HCT116 (cell line): ENCODE data around the gene FRMD4A. TPM values are rescaled to one million over a fixed set of nuclear protein-coding genes. Genes with fewer than 3 reads are reported as not detected.

Source experiments
- ATAC-seq: fragments of 200-7000 bp; cut with Tn5 transposase; 2 replicates; pipeline ENCODE4 v1.9.1; 2020; ENCODE audit warnings: mild to moderate bottlenecking, moderate library complexity
- BruUV-seq: library from RNA; stranded (reverse); fragments of 400-500 nt; replicated peaks from 2 replicates; lab custom pipeline; 2021; lab: Mats Ljungman, UMichigan
- CTCF ChIA-PET: fragments of 300-600 bp; sonication (Branson Sonifier 250); formaldehyde crosslinking; loops from one replicate; lab custom pipeline; 2021; ENCODE audit warnings: antibody characterized with exemption; lab: Charles Lee
- POLR2A ChIA-PET: fragments of 300-600, 350-600 bp; sonication (Branson Sonifier 250); formaldehyde crosslinking; loops from one replicate; lab custom pipeline; 2021; ENCODE audit warnings: antibody characterized with exemption; lab: Charles Lee
- RAD21 ChIA-PET, 2 experiments: fragments of 300-600 bp; sonication (Branson Sonifier 250); formaldehyde crosslinking; loops; one replicate each; lab custom pipeline; 2023; ENCODE audit warnings: low total read pairs in 2 of 2; ENCODE audit not compliant: uncharacterized antibody in 2 of 2, unreplicated experiment in 2 of 2, low non-redundant PET in 1 of 2; lab: Charles Lee
- DNase-seq: peaks from one replicate; pipeline ENCODE4 v3.0.0-alpha.2; 2010; ENCODE audit warnings: low read depth, low spot score
- H2AFZ ChIP-seq: fragments of 200-600 bp; shearing (Covaris generic), sonication (generic); 2 replicates; pipeline ENCODE4 v1.6.1; 2017; ENCODE audit warnings: low read depth, mixed run types, mixed read lengths, antibody characterized with exemption, low read length; ENCODE audit not compliant: poor library complexity, severe bottlenecking
- H3K27ac ChIP-seq: 2 replicates; pipeline ENCODE4 v1.5.1; 2012; ENCODE audit warnings: low read depth, low read length
- H3K27me3 ChIP-seq: fragments of 200-600 bp; sonication (generic); 2 replicates; pipeline ENCODE4 v1.6.1; 2016; ENCODE audit warnings: mixed run types, low read length, mixed read lengths; ENCODE audit not compliant: insufficient read depth
- H3K36me3 ChIP-seq, 2 experiments: fragments of 200-500 bp in 1 of 2; fragments of 200-600 bp in 1 of 2; sonication (Bioruptor generic) in 1 of 2; sonication (generic) in 1 of 2; 2 replicates each; pipeline versions ENCODE4 v1.5.1 to v1.6.1; 2014 to 2016; ENCODE audit warnings: low read length in 2 of 2, inconsistent platforms in 1 of 2, mixed read lengths in 1 of 2, mixed run types in 1 of 2; ENCODE audit not compliant: insufficient read depth in 2 of 2, control insufficient read depth in 1 of 2
- H3K4me1 ChIP-seq, 2 experiments: fragments of 200-600 bp in 1 of 2; sonication (generic) in 1 of 2; 2 replicates each; pipeline versions ENCODE4 v1.5.1 to v1.6.1; 2012 to 2017; ENCODE audit warnings: low read length in 2 of 2, inconsistent platforms in 1 of 2, mild to moderate bottlenecking in 1 of 2, mixed read lengths in 1 of 2, mixed run types in 1 of 2, moderate library complexity in 1 of 2; ENCODE audit not compliant: insufficient read depth in 2 of 2, control insufficient read depth in 1 of 2
- H3K4me2 ChIP-seq: fragments of 200-600 bp; sonication (generic); 2 replicates; pipeline ENCODE4 v1.6.1; 2017; ENCODE audit warnings: mixed run types, low read length, mixed read lengths
- H3K4me3 ChIP-seq, 2 experiments: fragments of 200-600 bp in 1 of 2; sonication (generic) in 1 of 2; replicated peaks in 1 of 2; 2 replicates each; pipeline ENCODE4 v1.5.1; 2011 to 2016; ENCODE audit warnings: low read length in 2 of 2, control low read depth in 1 of 2, low read depth in 1 of 2, mild to moderate bottlenecking in 1 of 2, mixed read lengths in 1 of 2, mixed run types in 1 of 2
- H3K79me2 ChIP-seq: fragments of 200-600 bp; sonication (generic); 2 replicates; pipeline ENCODE4 v1.6.1; 2017; ENCODE audit warnings: mild to moderate bottlenecking, mixed run types, low read length, moderate library complexity, mixed read lengths; ENCODE audit not compliant: insufficient read depth
- H3K9ac ChIP-seq: fragments of 200-600 bp; sonication (generic); 2 replicates; pipeline ENCODE4 v1.6.1; 2016; ENCODE audit warnings: low read length, mixed read lengths
- H3K9me2 ChIP-seq: fragments of 200-600 bp; sonication (generic), shearing (Covaris generic); 2 replicates; pipeline ENCODE4 v1.6.1; 2017; ENCODE audit warnings: mixed run types, mild to moderate bottlenecking, moderate library complexity; ENCODE audit not compliant: insufficient read depth
- H3K9me3 ChIP-seq, 2 experiments: fragments of 200-500 bp in 1 of 2; fragments of 200-600 bp in 1 of 2; sonication (Bioruptor generic) in 1 of 2; sonication (generic) in 1 of 2; 2 replicates each; pipeline ENCODE4 v1.6.1; 2014 to 2017; ENCODE audit warnings: low read length in 2 of 2, mixed read lengths in 2 of 2, inconsistent platforms in 1 of 2, low read depth in 1 of 2, mild to moderate bottlenecking in 1 of 2, mixed run types in 1 of 2, moderate library complexity in 1 of 2; ENCODE audit not compliant: control insufficient read depth in 1 of 2, insufficient read depth in 1 of 2
- H4K20me1 ChIP-seq: fragments of 200-600 bp; sonication (generic), shearing (Covaris generic); 2 replicates; pipeline ENCODE4 v1.6.1; 2017; ENCODE audit warnings: mixed run types, mild to moderate bottlenecking, moderate library complexity; ENCODE audit not compliant: insufficient read depth
- CBX3 ChIP-seq: IDR thresholded peaks from 2 replicates; pipeline ENCODE4 v1.6.1; 2012; ENCODE audit warnings: low read depth
- CEBPB ChIP-seq: IDR thresholded peaks from 2 replicates; pipeline ENCODE4 v1.6.1; 2012; ENCODE audit warnings: low read depth
- CTCF ChIP-seq, 3 experiments: fragments of 200-600 bp in 1 of 3; sonication (generic) in 1 of 3; IDR thresholded peaks in 2 of 3; conservative IDR thresholded peaks in 1 of 3; 2 replicates each; pipeline ENCODE4 v1.5.1; 2012 to 2017; ENCODE audit warnings: low read depth in 2 of 3, low read length in 2 of 3, antibody characterized with exemption in 1 of 3, borderline replicate concordance in 1 of 3, control low read depth in 1 of 3, mild to moderate bottlenecking in 1 of 3, mixed read lengths in 1 of 3, mixed run types in 1 of 3, moderate library complexity in 1 of 3; ENCODE audit not compliant: insufficient read depth in 1 of 3
- EGR1 ChIP-seq: IDR thresholded peaks from 2 replicates; pipeline ENCODE4 v1.6.1; 2012; ENCODE audit warnings: low read depth
- ELF1 ChIP-seq: IDR thresholded peaks from 2 replicates; pipeline ENCODE4 v1.6.1; 2012; ENCODE audit warnings: low read depth, borderline replicate concordance
- EZH2 ChIP-seq: fragments of 200-600 bp; sonication (generic); IDR thresholded peaks from 2 replicates; pipeline ENCODE4 v1.6.1; 2017; ENCODE audit warnings: antibody characterized with exemption, mixed run types
- EZH2phosphoT487 ChIP-seq: fragments of 200-600 bp; IDR thresholded peaks from 2 replicates; pipeline ENCODE4 v1.6.1; 2018; ENCODE audit warnings: antibody characterized with exemption, borderline replicate concordance
- FOSL1 ChIP-seq: IDR thresholded peaks from 2 replicates; pipeline ENCODE4 v1.6.1; 2012; ENCODE audit warnings: low read depth
- SIN3A ChIP-seq: IDR thresholded peaks from 2 replicates; pipeline ENCODE4 v1.6.1; 2012; ENCODE audit warnings: low read depth
- TCF7L2 ChIP-seq: IDR thresholded peaks from 2 replicates; pipeline ENCODE4 v1.7.0; 2011; ENCODE audit warnings: borderline replicate concordance, inconsistent platforms; ENCODE audit not compliant: insufficient read depth, insufficient read length; ENCODE audit errors: extremely low read depth
- YY1 ChIP-seq: IDR thresholded peaks from 2 replicates; pipeline ENCODE4 v1.6.1; 2011; ENCODE audit warnings: low read length, low read depth, moderate library complexity, mild to moderate bottlenecking; ENCODE audit not compliant: insufficient replicate concordance; ENCODE audit errors: extremely low read depth
- ZFX ChIP-seq: fragments of 450-650 bp; IDR thresholded peaks from 2 replicates; pipeline ENCODE4 v1.6.1; 2017
- intact Hi-C: fragments of 100-400 bp; cut with micrococcal nuclease; formaldehyde crosslinking; loops from 2 replicates; pipeline ENCODE4 v1.10.0; 2022
- total RNA-seq: library from RNA; stranded (reverse); gene quantifications from one replicate; pipeline ENCODE4 v1.2.1, GENCODE V29; 2021; ENCODE audit not compliant: unreplicated experiment
- TF ChIP-seq, protein P1 (sequence below): IDR thresholded peaks from 2 replicates; pipeline ENCODE4 v1.6.1; 2012; ENCODE audit warnings: low read depth

FRMD4A gene
- total RNA-seq, 1 experiment from 2014 or later: 0.20 TPM

DNA sequence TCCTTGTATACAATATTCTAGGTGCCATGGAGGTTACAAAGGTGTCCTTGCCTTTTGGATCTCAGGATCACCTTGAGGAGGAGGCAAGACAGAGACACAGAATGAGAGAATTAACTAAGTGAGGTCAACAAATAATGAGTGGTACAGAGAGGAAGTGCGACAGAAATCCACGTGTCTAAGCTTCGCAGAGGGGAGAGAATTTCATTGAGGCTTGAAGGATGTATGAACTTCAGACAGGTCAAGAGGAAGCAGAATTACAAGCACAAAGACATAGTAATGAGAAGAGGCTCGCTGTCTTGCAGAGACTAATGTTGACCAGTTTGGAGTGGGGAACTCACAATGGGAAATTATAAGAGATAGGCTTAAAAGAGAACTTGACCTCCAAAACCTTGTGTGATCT lies 308.7 kb downstream of the FRMD4A start:
- H3K9ac ChIP-seq: no peak overlapping the region
- TF ChIP-seq CTCF (IDR thresholded peaks at IDR 0.05 in 2 of 3, conservative IDR thresholded peaks at IDR 0.05 in 1 of 3; ENCODE audit: borderline replicate concordance in 1 of 3, insufficient read depth in 1 of 3, low read depth in 2 of 3, low read length in 2 of 3): no peak
- TF ChIP-seq, protein P1, sequence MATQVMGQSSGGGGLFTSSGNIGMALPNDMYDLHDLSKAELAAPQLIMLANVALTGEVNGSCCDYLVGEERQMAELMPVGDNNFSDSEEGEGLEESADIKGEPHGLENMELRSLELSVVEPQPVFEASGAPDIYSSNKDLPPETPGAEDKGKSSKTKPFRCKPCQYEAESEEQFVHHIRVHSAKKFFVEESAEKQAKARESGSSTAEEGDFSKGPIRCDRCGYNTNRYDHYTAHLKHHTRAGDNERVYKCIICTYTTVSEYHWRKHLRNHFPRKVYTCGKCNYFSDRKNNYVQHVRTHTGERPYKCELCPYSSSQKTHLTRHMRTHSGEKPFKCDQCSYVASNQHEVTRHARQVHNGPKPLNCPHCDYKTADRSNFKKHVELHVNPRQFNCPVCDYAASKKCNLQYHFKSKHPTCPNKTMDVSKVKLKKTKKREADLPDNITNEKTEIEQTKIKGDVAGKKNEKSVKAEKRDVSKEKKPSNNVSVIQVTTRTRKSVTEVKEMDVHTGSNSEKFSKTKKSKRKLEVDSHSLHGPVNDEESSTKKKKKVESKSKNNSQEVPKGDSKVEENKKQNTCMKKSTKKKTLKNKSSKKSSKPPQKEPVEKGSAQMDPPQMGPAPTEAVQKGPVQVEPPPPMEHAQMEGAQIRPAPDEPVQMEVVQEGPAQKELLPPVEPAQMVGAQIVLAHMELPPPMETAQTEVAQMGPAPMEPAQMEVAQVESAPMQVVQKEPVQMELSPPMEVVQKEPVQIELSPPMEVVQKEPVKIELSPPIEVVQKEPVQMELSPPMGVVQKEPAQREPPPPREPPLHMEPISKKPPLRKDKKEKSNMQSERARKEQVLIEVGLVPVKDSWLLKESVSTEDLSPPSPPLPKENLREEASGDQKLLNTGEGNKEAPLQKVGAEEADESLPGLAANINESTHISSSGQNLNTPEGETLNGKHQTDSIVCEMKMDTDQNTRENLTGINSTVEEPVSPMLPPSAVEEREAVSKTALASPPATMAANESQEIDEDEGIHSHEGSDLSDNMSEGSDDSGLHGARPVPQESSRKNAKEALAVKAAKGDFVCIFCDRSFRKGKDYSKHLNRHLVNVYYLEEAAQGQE: no peak
- TF ChIP-seq SIN3A: no peak
- no peak for TF ChIP-seq TCF7L2
- no peak for TF ChIP-seq FOSL1
- TF ChIP-seq CBX3: no peak
- TF ChIP-seq EZH2: no peak
- no peak for TF ChIP-seq EGR1
- TF ChIP-seq YY1: no peak
- TF ChIP-seq CEBPB: no peak
- TF ChIP-seq ZFX: no peak
- no peak for TF ChIP-seq ELF1
- TF ChIP-seq EZH2phosphoT487: no peak
- ATAC-seq: no peak
- H3K4me2 ChIP-seq: no peak overlapping the region
- H3K27me3 ChIP-seq: peaks cover 63% of the 10 kb centered on the region
- no TSS peak for BruUV-seq
- no peaks in the 10 kb centered on the region for H4K20me1 ChIP-seq
- no peaks in the 10 kb centered on the region for H3K4me1 ChIP-seq
- H3K36me3 ChIP-seq: no peaks in the 10 kb centered on the region
- no peaks in the 10 kb centered on the region for H3K79me2 ChIP-seq
- CTCF ChIA-PET: no interaction called here
- H3K9me3 ChIP-seq: no peaks in the 10 kb centered on the region
- DNase-seq: no peak
- H3K27ac ChIP-seq: no peak overlapping the region
- no peak overlapping the region for H3K4me3 ChIP-seq
- POLR2A ChIA-PET: no interaction called here
- RAD21 ChIA-PET: no interaction called here
- no peaks in the 10 kb centered on the region for H3K9me2 ChIP-seq
- intact Hi-C loops: no loop called here
- no peak overlapping the region for H2AFZ ChIP-seq
